VCaP (cell line): ENCODE measurements around the gene RXRG.
A peak's percentile ranks its signal among the peaks of the same experiment; 100 is the strongest.

Experiments used
- H3K27ac ChIP-seq: fragments of 450-650 bp; 2 replicates; pipeline ENCODE4 v1.5.1; 2017
- CTCF ChIP-seq: fragments of 450-650 bp; conservative IDR thresholded peaks from 2 replicates; pipeline ENCODE4 v1.5.1; 2017; ENCODE audit warnings: mild to moderate bottlenecking, moderate library complexity

Gene RXRG

GRCh38 chr1:165397944-165398343 is 47.0 kb downstream of the RXRG start:
- no peak for TF ChIP-seq CTCF
- H3K27ac ChIP-seq, result no peak overlapping the region

GRCh38 chr1:165395901-165396300 is 49.0 kb downstream of the RXRG start:
- TF ChIP-seq CTCF, result no peak

GRCh38 chr1:165395478-165395877 is 49.4 kb downstream of the RXRG start:
- no peak for TF ChIP-seq CTCF
- H3K27ac ChIP-seq, result no peak overlapping the region

More at GRCh38 chr1:165395901-165396300, 49.0 kb downstream of the RXRG start:
- no peak overlapping the region for H3K27ac ChIP-seq

GRCh38 chr1:165392634-165393571 is 52.0 kb downstream of the RXRG start:
- peak; percentile 93 for TF ChIP-seq CTCF
- H3K27ac ChIP-seq, result no peak overlapping the region

GRCh38 chr1:165389609-165390008 is 55.3 kb downstream of the RXRG start:
- no peak for TF ChIP-seq CTCF
- H3K27ac ChIP-seq, result no peak overlapping the region

- no peak for TF ChIP-seq CTCF
- no peak overlapping the region for H3K27ac ChIP-seq
Observed at GRCh38 chr1:165387961-165388360, 57.0 kb downstream of the RXRG start.

- H3K27ac ChIP-seq, result no peak overlapping the region
- no peak for TF ChIP-seq CTCF
Observed at GRCh38 chr1:165387505-165387904, 57.4 kb downstream of the RXRG start.
